ENCODE data around the gene AGXT.

DNA sequence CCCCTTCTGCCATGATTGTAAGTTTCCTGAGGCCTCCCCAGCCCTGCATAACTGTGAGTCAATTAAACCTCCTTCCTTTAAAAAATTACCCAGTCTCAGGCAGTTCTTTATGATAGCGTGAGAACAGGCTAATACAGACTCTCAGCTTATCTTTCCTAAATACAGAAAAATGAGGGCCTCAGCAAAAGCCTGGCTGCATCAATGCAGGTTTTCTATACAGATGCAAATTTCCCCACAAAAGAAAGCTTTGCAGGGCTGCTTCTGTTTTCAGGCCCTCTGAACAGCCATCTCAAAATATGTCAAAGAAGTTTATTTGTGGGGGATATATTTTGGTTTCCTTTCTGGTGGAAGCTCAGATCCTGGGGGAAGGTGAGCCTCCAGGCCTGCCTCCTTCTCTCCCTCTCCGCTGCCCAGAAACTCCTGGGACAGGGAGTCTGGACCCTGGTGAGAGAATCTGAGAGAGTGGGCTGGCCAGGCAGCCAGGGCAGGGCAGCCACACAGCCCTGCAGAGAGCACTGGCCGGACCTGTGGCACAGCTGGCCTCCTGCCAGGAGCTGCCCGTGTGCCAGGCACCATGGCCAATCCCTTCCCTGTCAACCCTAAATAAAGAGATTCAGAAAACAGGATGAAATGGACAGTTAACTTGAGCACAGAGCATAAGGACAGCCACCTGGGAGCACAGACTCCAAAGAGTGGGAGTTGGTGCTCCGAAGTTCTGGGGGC is 21.6 kb upstream of the AGXT start:
- TF ChIP-seq CREB5 (CRISPR knock-in tag; IDR thresholded peaks at IDR 0.05; ENCODE audit: low read depth) (no peak), PATZ1 (CRISPR knock-in tag; IDR thresholded peaks at IDR 0.05; ENCODE audit: borderline replicate concordance) (no peak), TCF4 (CRISPR knock-in tag; IDR thresholded peaks at IDR 0.05; ENCODE audit: borderline replicate concordance) (no peak), RARB (CRISPR knock-in tag; IDR thresholded peaks at IDR 0.05) (no peak)
